Left renal pelvis (tissue), 4 donors: ENCODE data around the gene THPO. TPM values are rescaled to one million over a fixed set of nuclear protein-coding genes. Genes with fewer than 3 reads are reported as not detected.

ENCODE experiments used
- DNase-seq, 4 donors: peaks; one replicate each; pipeline ENCODE4 v3.0.0-alpha.2; 2013; ENCODE audit warnings: low read depth in 4 of 4, low spot score in 3 of 4
- polyA plus RNA-seq, 4 donors: library from polyadenylated mRNA; unstranded; fragments of 120-200 nt; gene quantifications; one replicate each; pipeline ENCODE4 v1.2.1, GENCODE V29; 2013; ENCODE audit not compliant: insufficient read length in 4 of 4

The THPO gene
- 1 to 10 TPM; 1.6 to 2.5 (median 2.1) TPM for polyA plus RNA-seq

DNA sequence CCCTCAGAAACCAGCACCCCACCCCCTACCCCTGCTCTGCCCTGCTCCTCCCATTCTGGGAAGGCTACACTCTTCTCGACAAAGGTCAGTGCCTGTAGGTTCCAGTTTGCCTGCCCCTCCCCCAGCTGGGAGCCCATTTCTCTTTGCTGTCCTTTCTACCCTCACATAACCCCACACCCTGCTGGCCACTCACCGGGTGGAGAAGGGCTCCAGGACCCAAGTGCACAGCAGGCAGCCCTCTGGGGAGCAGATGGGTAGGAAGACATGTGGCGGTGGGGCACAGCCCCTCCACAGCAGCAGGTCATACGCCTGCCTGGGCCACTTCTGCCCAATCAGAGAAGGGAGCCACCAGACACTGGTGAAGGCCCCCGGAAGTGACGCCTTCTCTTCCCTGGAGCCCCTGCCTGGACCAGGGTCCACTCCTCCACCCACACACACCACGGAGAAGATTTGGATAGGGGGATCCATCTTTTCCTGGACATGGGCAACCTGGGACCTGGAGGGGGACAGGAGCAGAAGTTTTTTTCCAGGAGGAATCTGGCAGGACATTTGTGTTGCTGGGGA is at the start of gene THPO:
Gene THPO, minus strand, starts transcription at position 326 of the 564 bp plus-strand sequence. CDS start 1,948 bp downstream, outside the sequence.
- DNase-seq, result no peak

DNA sequence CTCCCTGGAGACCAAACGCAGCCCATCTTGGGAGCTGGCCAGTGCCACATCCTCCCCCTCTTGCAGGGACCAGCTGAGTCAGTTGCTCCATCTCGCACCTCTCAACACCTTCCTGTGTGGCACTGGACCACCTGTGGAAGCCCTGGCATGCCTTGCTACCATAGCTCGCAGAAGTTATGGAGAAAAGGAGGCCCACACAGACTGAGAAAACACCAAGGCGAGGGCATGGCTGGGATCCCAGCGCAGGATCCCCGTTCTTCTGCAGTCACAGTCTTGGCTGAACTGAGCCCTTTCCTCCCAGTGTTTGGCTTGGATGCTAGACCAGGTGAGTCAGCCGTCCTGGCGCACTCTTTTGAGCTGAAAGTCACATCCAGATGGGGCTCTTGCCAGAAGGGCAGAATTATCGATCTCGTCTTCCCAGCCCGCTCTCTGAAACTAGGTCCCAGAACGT is 48.7 kb upstream of the THPO start:
- no peak for DNase-seq

DNA sequence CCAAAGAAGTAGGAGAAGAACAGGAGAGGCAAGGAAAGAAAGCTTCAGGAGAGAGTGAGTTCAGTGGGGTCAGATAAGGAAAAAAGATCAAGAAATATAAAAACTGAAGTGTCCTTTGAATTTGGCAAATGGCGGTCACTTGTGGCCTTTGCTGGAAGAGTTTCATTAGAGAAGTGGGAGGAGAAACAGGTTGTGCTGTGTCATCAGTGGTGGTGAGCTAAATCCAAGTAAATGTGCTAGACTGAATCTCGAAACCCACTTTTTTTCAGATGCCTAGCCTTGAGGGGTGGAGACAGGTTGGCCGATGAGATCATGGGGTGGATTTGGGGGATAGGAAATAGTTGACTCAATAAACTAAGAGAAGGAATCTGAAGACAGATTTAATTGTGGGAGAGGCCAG is 45.6 kb upstream of the THPO start:
- no peak for DNase-seq

DNA sequence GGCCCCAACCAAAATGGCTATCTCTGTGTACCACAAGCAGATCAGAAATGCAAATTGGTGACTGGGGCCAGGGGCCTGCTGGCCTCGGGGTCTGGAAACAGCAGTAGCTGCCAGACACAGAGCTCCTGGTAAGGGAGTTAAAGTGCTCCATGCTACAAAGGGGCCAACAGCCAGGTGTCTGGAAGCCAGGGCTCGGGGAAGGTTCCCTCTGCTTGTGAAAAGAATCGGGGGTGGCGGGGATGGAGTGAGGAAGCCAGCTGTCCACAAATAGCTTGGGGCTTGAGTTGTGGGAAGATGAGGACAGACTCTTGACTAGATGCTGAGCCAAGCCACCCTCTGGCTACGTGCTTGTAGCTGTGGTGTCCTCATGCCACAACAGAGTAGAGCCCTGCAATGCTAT is 41.2 kb upstream of the THPO start:
- no peak for DNase-seq

DNA sequence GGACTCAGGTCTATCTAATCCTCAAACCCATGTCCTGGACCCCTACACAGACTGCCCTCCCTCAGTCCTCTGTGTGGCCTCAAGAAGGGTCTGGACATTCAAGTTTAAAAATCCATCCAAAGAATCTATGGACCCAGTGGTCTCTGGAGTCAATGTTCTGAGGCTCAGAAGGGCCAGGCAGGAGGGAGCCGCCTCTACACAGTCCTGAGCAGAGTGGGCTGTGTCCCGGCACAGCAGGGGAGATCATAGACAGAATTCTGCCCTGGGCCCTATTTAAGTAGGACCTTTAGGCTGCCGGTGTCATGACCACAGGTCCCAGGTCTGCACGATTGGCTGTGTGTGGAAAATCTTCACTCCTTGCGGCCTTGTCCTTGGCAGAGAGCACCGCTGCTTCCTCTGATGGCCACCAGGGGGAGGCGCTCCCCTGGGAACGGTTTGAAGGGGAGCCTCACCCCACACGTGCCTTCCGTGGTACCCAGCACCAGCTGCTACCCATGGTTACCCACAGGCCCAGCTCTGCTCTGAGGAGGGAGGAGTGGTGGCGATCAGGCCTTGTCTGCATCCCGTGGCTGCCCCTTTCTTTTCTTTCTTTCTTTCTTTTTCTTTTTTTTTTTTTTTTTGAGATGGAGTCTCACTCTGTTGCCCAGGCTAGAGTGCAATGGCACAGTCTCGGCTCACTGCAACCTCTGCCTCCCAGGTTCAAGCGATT is 39.8 kb upstream of the THPO start:
- DNase-seq, result peak in 3 of 4 donors; percentile 16 to 22 (median 17)

DNA sequence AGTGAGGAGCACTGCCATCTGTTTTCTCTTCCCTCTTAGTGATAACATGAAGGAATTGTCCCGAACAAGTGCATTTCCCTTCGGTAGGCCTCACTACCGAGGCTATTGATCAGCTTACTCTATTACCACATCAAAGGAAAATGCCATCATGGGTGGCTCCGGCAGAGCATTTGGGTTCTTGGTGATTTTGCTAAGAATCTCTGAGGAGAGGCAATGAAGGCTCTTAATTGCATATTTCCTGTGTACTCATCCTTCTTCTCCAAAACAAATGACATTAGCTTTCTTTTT is 37.1 kb upstream of the THPO start:
- DNase-seq, result no peak

DNA sequence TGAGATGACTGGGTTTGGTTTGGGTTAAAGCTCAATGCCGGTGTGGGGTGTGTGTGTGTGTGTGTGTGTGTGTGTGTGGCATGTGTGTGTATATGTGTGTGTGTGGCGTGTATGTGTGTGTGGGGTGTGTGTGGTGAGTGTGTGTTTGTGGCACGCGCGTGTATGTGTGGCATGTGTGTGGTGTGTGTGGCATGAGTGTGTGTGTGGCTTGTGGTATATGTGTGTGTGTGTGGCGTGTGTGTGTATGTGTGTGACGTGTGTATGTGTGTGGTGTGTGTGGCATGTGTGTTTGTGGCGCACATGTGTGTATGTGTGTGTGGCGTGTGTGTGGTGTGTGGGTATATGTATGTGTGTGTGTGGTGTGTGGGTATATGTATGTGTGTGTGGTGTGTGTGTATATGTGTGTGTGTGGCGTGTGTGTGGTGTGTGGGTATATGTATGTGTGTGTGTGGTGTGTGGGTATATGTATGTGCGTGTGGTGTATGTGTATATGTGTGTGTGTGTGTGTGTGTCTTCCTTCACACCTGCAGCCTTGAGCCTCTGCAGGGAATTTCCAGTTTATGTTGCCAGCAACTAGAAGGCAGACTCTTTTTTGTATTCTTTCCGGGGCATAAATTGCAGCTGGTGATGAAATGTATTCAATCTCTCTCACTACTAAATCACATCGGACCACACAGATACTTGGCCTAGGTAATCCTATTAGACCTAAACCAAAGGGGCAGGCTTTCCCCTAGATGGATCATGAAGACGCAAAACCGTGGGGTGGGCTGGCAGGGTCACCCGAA is 36.6 kb upstream of the THPO start:
- DNase-seq, result no peak

DNA sequence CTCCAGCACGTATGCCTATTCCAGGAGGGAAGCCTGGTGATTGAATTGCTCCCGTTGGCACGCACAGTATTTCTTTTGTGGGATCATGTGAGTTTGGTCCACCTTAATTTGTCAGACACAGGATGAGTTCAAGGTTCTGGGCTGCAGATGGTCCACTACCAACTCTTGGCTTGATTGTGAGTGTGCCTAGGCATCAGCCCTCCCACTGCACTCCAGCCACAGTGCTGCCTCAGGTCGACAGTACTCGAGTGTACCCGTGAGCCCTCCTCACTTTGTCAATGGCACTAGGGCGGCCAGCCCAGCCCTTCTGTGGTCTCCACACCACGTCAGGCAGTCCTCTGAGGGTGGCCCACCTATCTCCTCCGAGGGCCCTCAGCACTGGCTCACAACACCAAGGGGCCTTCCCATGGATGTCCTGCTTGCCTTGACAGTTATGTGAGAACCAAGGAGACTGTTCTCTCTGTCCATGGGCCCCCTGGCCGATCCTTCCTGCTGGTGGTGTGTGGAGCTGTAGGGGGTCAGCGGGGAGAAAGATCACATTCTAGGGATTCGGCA is 32.0 kb upstream of the THPO start:
- DNase-seq, result no peak

DNA sequence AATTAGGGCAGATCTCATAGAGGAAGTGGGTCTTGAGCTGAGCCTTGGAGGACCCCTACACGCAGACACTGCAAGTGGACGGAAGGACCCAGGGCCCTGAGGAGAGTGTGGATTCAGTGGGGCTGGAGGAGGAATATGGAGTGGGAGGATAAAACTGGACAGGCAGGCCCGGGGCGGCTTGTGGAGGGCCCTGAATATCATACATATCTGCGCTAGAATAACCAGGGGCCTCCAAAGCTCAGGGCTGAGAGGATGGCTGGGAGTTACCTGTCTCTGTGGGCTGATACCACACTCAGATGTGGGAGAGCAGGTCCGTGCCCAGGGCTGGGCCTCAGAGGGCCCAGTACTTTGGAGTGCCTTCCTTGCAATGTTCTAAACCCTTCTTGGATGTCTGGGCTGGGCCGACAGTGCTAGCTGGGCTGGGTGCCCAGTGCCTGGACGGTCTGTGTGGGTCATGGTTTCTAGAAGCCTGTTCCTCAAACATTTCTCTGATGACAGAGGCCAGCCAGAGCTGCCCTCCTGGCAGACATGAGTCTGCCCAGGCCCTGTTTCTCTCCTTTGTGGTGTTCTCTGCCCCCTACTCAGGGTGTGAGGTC is 31.4 kb upstream of the THPO start:
- DNase-seq, result no peak

DNA sequence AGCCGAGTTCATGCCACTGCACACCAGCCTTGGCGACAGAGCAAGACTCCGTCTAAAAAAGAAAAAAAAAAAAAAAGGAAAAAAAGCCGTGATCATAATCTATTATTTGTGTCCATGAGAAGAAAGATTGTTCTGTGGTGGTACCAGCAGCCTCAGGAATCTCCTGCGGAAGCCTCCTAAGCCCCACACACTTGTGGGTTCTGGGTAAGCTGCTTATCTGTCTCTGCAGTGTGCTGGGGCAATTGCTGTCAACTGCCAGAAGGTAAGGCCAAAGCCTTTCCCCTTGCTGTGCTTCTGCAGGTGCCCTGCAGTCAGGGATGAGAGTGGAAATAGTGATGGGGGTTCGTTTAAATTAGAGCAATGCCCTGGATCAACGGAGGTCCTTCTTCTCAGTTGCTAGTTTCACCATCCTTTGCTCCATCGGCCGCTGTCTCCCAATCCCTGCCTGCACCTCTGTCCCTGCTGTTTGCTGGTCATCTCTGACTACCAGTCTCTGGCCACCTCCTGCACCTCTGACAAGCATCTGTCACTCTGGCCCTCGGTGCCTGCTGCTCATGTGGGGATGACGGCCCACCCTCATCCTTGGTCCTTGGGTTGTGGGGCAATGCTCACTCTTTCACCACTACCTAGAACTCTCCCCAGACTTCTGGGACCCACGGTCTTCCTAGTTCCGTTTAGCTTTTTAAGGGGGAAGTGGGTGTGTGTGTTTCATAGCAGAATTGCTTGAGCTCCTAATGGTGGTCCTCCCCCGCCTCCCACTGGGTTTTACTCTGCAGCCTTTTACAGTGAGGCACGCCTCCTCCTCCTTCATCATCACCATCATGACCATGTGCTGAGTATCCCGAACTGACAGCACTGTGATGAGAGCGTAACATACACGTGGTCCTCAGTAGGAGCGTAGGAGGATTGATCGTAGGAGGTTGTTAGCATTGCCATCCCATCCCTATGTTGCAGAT is 27.3 kb upstream of the THPO start:
- DNase-seq, result no peak

DNA sequence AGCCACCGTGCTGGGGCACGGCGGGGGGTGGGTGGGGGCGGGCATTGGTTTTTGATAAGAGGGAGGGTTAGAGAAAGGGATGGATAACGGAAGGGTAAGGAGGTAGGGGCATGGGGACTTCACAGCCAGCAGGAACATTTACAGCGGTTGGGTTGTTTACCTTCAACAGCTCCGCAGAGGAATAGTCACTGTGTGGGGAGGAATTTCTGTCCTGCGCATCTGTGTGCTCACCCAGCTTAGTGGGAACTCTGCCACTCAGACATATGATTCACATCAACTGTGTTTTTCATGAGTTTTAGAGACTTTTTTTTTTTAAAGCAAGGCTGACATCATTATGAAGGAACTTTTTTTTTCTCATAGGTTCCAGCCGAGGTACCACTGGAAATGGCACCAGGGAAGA is 21.4 kb upstream of the THPO start:
- no peak for DNase-seq

DNA sequence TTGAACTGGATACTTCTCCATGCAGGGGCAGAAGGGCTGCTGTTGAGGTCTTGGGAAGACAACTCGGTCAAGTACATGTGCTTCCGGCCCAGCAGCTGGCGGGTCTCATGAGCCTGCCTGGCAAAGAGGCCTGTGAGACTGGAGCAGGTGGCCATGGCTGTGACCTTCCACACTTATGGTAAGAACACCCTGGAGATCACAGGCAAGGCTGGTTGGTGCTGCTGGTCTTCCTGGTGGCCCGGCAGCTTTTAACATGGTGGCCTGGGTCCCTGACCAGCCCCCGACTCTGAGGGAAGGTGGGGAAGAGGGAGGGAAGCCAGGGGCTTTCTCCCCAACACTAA is 17.3 kb upstream of the THPO start:
- no peak for DNase-seq

DNA sequence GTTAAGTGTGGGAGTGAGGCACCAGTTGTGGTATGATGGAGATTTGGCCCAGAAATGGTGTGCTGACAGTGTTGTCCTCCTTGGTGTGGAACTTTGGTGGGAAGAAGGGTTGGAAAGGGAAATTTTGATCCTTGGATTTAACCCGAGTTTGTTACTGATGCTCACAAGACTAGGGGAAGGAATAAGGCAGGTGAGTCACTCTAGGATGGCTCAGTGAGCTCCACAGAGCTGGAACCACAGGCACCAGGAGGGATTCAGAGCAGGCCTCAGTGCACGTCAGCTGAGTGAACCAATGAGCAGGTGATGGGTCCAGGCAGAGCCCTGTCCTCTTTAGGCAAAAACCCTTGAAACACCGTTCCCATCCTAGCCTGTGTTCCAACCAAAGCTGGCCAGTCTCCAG is 13.3 kb upstream of the THPO start:
- DNase-seq, result no peak

DNA sequence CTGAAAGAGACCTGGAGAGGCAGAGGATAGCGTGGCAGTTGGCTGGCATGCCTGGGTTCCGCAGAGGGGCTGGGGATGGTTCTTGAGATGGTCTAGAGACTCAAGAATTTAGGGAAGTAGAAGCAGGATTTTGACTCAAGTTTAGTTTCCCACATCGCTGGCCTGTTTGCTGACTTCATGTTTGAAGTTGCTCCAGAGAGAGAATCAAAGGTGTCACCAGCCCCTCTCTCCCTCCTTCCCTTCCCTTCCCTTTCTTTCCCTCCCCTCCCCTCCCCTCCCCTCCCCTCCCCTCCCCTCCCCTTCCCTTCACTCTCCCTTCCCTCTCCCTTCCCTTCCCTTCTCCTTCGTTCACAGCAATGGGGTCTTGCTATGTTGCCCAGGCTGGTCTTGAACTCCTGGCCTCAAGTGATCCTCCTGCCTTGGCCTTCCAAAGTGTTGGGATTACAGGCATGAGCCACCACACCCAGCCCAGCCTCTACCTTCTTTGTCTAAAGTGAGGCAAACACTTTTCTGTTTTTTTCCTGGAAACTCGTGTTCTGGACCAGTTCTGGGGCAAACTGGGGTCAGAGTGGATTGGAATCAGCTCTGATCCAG is 12.0 kb upstream of the THPO start:
- no peak for DNase-seq

DNA sequence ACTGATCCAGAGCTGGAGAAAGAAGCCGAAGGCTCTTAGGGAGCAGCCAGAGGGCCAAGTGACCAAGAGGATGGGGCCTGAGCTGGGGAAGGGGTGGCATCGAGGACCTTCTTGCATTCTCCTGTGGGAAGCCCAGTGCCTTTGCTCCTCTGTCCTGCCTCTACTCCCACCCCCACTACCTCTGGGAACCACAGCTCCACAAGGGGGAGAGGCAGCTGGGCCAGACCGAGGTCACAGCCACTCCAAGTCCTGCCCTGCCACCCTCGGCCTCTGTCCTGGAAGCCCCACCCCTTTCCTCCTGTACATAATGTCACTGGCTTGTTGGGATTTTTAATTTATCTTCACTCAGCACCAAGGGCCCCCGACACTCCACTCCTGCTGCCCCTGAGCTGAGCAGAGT is 11.4 kb upstream of the THPO start:
- DNase-seq, result no peak

DNA sequence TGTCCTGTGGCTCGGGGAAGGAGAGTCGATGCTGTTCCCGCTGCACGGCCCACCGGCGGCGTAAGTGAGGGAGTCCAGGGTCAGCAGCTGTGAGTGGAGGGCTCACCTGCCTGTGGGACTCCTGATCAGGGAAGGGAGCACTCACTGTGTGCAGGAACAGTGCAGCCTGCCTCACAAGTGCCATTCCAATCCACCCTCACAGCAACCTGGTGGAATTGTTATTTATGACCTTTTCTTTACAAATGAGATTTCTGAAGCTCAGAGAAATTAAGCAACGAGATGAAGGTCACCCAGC is 10.9 kb upstream of the THPO start:
- no peak for DNase-seq

DNA sequence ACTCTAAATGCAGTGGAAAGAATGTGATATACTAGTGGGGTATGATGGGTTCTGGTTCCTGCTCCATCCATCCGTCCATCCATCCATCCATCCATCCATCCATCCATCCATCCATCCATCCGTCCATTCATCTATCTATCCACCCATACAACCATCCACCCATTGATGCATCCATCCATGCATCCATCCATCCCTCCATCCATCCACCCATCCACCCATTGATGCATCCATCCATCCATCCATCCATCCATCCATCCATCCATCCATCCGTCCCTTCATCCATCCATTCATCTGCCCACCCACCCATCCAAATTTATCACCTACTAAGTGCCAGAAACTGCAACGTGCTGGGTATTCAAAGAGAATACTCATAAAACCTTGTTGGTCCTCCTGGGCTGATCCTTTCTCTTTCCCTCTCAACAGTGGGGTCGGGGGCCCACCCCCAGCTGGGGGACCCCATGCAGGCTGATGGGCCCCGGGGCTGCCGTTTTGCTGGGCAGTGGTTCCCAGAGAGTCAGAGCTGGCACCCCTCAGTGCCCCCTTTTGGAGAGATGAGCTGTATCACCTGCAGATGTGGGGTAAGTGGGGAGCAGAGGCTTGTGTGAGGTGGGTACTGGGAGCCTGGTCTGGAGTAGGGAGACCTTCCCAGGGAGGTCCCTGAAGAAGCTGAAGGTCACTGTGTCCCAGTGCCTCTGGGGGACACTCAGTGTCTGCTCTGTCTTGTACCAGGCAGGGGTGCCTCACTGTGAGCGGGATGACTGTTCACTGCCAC is 10.3 kb upstream of the THPO start:
- no peak for DNase-seq

DNA sequence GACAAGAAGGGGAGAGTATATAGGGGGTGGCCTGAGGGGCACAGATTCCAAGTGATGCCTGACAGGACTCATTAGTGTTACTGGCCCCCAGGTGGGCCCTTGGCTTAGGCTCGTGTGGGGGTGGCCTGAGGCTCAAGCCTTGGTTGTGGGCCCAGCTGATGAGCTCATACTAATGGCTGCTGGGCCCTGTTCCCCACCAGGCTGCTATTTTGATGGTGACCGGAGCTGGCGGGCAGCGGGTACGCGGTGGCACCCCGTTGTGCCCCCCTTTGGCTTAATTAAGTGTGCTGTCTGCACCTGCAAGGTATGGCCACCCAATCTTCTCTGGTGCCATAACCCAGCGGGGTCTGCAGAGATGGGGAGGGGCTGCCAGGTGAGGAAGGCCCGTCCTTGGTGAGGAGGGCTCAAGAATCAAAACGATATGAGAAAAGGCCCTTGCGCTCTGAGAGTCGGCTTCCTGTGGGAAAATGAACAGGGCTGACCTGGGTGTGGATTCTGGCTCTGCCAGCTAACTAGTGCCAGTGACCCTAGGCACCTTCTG is 9.2 kb upstream of the THPO start:
- no peak for DNase-seq
